Trophoblast cell (in vitro differentiated cells and primary cell): ENCODE measurements around the gene OLFM1.

Source experiments
- DNase-seq, 2 donors: peaks; one replicate each; pipeline ENCODE4 v3.0.0-alpha.2; 2016
- H2AFZ ChIP-seq: 2 replicates; pipeline ENCODE4 v1.6.1; 2013; ENCODE audit warnings: low read length, moderate library complexity, mild to moderate bottlenecking; ENCODE audit not compliant: insufficient read depth, poor library complexity
- H2AK5ac ChIP-seq: 2 replicates; pipeline ENCODE4 v1.6.1; 2013; ENCODE audit warnings: mild to moderate bottlenecking, low read length
- H2BK120ac ChIP-seq: 2 replicates; pipeline ENCODE4 v1.6.1; 2013; ENCODE audit warnings: low read length, mild to moderate bottlenecking, moderate library complexity; ENCODE audit not compliant: insufficient read depth, poor library complexity
- H2BK12ac ChIP-seq: 2 replicates; pipeline ENCODE4 v1.6.1; 2013; ENCODE audit warnings: mild to moderate bottlenecking, low read length, moderate library complexity
- H2BK5ac ChIP-seq: 2 replicates; pipeline ENCODE4 v1.6.1; 2013; ENCODE audit warnings: low read length, low read depth, moderate library complexity, mild to moderate bottlenecking; ENCODE audit not compliant: poor library complexity
- H3K14ac ChIP-seq: 2 replicates; pipeline ENCODE4 v1.6.1; 2013; ENCODE audit warnings: mild to moderate bottlenecking, low read length
- H3K18ac ChIP-seq: 2 replicates; pipeline ENCODE4 v1.6.1; 2013; ENCODE audit warnings: mild to moderate bottlenecking, low read length
- H3K23ac ChIP-seq: 2 replicates; pipeline ENCODE4 v1.6.1; 2013; ENCODE audit warnings: low read length
- H3K27ac ChIP-seq: 2 replicates; pipeline ENCODE4 v1.5.1; 2013; ENCODE audit warnings: low read depth, mild to moderate bottlenecking, inconsistent platforms, low read length, moderate library complexity
- H3K27me3 ChIP-seq: 2 replicates; pipeline ENCODE4 v1.6.1; 2013; ENCODE audit warnings: inconsistent platforms, mild to moderate bottlenecking, low read length, moderate library complexity; ENCODE audit not compliant: insufficient read depth
- H3K36me3 ChIP-seq, 2 experiments: 1 replicate in 1 of 2; 2 replicates in 1 of 2; pipeline ENCODE4 v1.6.1; 2013; ENCODE audit warnings: low read length in 2 of 2, mild to moderate bottlenecking in 2 of 2, moderate library complexity in 1 of 2; ENCODE audit not compliant: insufficient read depth in 2 of 2, control insufficient read depth in 1 of 2
- H3K4ac ChIP-seq: 2 replicates; pipeline ENCODE4 v1.6.1; 2013; ENCODE audit warnings: low read depth, mild to moderate bottlenecking, low read length, moderate library complexity
- H3K4me1 ChIP-seq, 2 experiments: 1 replicate in 1 of 2; 2 replicates in 1 of 2; pipeline ENCODE4 v1.6.1; 2013; ENCODE audit warnings: low read length in 2 of 2, mild to moderate bottlenecking in 2 of 2, moderate library complexity in 1 of 2; ENCODE audit not compliant: insufficient read depth in 2 of 2, control insufficient read depth in 1 of 2
- H3K4me2 ChIP-seq: 2 replicates; pipeline ENCODE4 v1.6.1; 2013; ENCODE audit warnings: inconsistent platforms, mild to moderate bottlenecking, low read length, moderate library complexity
- H3K4me3 ChIP-seq: 2 replicates; pipeline ENCODE4 v1.5.1; 2013; ENCODE audit warnings: mild to moderate bottlenecking, low read depth, low read length, inconsistent platforms
- H3K79me1 ChIP-seq: one replicate; pipeline ENCODE4 v1.6.1; 2013; ENCODE audit warnings: low read length
- H3K79me2 ChIP-seq: 2 replicates; pipeline ENCODE4 v1.6.1; 2013; ENCODE audit warnings: low read length, mild to moderate bottlenecking; ENCODE audit not compliant: control insufficient read depth, insufficient read depth, poor library complexity
- H3K9ac ChIP-seq: 2 replicates; pipeline ENCODE4 v1.6.1; 2013; ENCODE audit warnings: mild to moderate bottlenecking, low read length
- H3K9me3 ChIP-seq: 2 replicates; pipeline ENCODE4 v1.6.1; 2013; ENCODE audit warnings: low read depth, mild to moderate bottlenecking, control low read depth, inconsistent platforms, low read length; ENCODE audit not compliant: insufficient read depth
- H4K12ac ChIP-seq: 2 replicates; pipeline ENCODE4 v1.6.1; 2013; ENCODE audit warnings: low read depth, mild to moderate bottlenecking, low read length, moderate library complexity
- H4K8ac ChIP-seq: 2 replicates; pipeline ENCODE4 v1.6.1; 2013; ENCODE audit warnings: low read depth, mild to moderate bottlenecking, low read length, moderate library complexity
- H4K91ac ChIP-seq: one replicate; pipeline ENCODE4 v1.6.1; 2013; ENCODE audit warnings: low read depth, mild to moderate bottlenecking, low read length, moderate library complexity
- WGBS: extraction: QIAGEN DNeasy Blood & Tissue Kit; methylation state at CpG from one replicate; pipeline ENCODE4 v1.1.7; 2013; ENCODE audit warnings: missing lambda C conversion rate; ENCODE audit not compliant: insufficient read length, insufficient coverage; ENCODE audit errors: extremely low coverage; 5-methylcytosine and 5-hydroxymethylcytosine counted together

The OLFM1 gene

GRCh38 chr9:135157856-135158563 is 70.5 kb downstream of the OLFM1 start:
- no peaks in the 10 kb centered on the region for H3K27me3 ChIP-seq
- H2BK120ac ChIP-seq: no peak overlapping the region
- no peak overlapping the region for H3K14ac ChIP-seq
- no peak overlapping the region for H4K12ac ChIP-seq
- no peak overlapping the region for H3K18ac ChIP-seq
- WGBS: no CpG with 5 or more reads among the region's 9 CpGs
- H3K4me1 ChIP-seq: no peaks in the 10 kb centered on the region
- H4K91ac ChIP-seq: no peak overlapping the region
- no peaks in the 10 kb centered on the region for H3K36me3 ChIP-seq
- H2BK5ac ChIP-seq: no peak overlapping the region
- H3K79me2 ChIP-seq: no peaks in the 10 kb centered on the region
- H3K27ac ChIP-seq: no peak overlapping the region
- H2AFZ ChIP-seq: no peak overlapping the region
- H2AK5ac ChIP-seq: no peak overlapping the region
- DNase-seq: no peak
- no peak overlapping the region for H3K9ac ChIP-seq
- no peak overlapping the region for H3K4me2 ChIP-seq
- H3K23ac ChIP-seq: no peak overlapping the region
- no peak overlapping the region for H4K8ac ChIP-seq
- no peak overlapping the region for H3K4me3 ChIP-seq
- no peaks in the 10 kb centered on the region for H3K79me1 ChIP-seq
- peaks cover 2% of the 10 kb centered on the region for H3K9me3 ChIP-seq
- H2BK12ac ChIP-seq: no peak overlapping the region
- H3K4ac ChIP-seq: no peak overlapping the region

- H2AK5ac ChIP-seq: no peak overlapping the region
- no peaks in the 10 kb centered on the region for H3K27me3 ChIP-seq
- no peak overlapping the region for H4K91ac ChIP-seq
- no peak overlapping the region for H2AFZ ChIP-seq
- H3K4me3 ChIP-seq: no peak overlapping the region
- no peak overlapping the region for H3K4ac ChIP-seq
- no peak overlapping the region for H3K27ac ChIP-seq
- no peak overlapping the region for H3K14ac ChIP-seq
- H2BK5ac ChIP-seq: no peak overlapping the region
- H3K79me2 ChIP-seq: no peaks in the 10 kb centered on the region
- no peak overlapping the region for H4K12ac ChIP-seq
- H4K8ac ChIP-seq: no peak overlapping the region
- DNase-seq: no peak
- H3K36me3 ChIP-seq: no peaks in the 10 kb centered on the region
- H3K4me2 ChIP-seq: no peak overlapping the region
- H2BK120ac ChIP-seq: no peak overlapping the region
- H3K18ac ChIP-seq: no peak overlapping the region
- H3K9ac ChIP-seq: no peak overlapping the region
- H2BK12ac ChIP-seq: no peak overlapping the region
- H3K9me3 ChIP-seq: peaks cover 2% of the 10 kb centered on the region
- no peak overlapping the region for H3K23ac ChIP-seq
- WGBS: no CpG with 5 or more reads among the region's 6 CpGs
- H3K79me1 ChIP-seq: no peaks in the 10 kb centered on the region
- H3K4me1 ChIP-seq: no peaks in the 10 kb centered on the region
Observed at GRCh38 chr9:135158564-135158937, 71.1 kb downstream of the OLFM1 start.

- DNase-seq: no peak
- Histone ChIP-seq H2AFZ (no peak overlapping the region), H3K9ac (no peak overlapping the region), H3K4me2 (no peak overlapping the region), H2BK120ac (no peak overlapping the region), H3K79me1 (no peaks in the 10 kb centered on the region), H3K4ac (no peak overlapping the region), H3K36me3 (no peaks in the 10 kb centered on the region), H3K14ac (no peak overlapping the region), H3K79me2 (no peaks in the 10 kb centered on the region), H2BK5ac (no peak overlapping the region), H3K4me1 (no peaks in the 10 kb centered on the region), H4K91ac (no peak overlapping the region), H3K23ac (no peak overlapping the region), H3K27me3 (no peaks in the 10 kb centered on the region), H2BK12ac (no peak overlapping the region), H3K18ac (no peak overlapping the region), H3K9me3 (no peaks in the 10 kb centered on the region), H4K12ac (no peak overlapping the region), H2AK5ac (no peak overlapping the region), H3K27ac (no peak overlapping the region), H4K8ac (no peak overlapping the region), H3K4me3 (no peak overlapping the region)
- WGBS: no CpG with 5 or more reads among the region's 11 CpGs
Observed at GRCh38 chr9:135159801-135160200, 72.3 kb downstream of the OLFM1 start.

- Histone ChIP-seq H4K8ac (no peak overlapping the region), H3K79me1 (no peaks in the 10 kb centered on the region), H3K9ac (no peak overlapping the region), H3K4me3 (no peak overlapping the region), H4K12ac (no peak overlapping the region), H2AK5ac (no peak overlapping the region), H3K4me2 (no peak overlapping the region), H4K91ac (no peak overlapping the region), H3K27ac (no peak overlapping the region), H3K4me1 (no peaks in the 10 kb centered on the region), H2BK12ac (no peak overlapping the region), H3K27me3 (no peaks in the 10 kb centered on the region), H3K18ac (no peak overlapping the region), H3K79me2 (no peaks in the 10 kb centered on the region), H2AFZ (no peak overlapping the region), H3K4ac (no peak overlapping the region), H3K14ac (no peak overlapping the region), H3K23ac (no peak overlapping the region), H3K9me3 (no peaks in the 10 kb centered on the region), H3K36me3 (no peaks in the 10 kb centered on the region), H2BK5ac (no peak overlapping the region), H2BK120ac (no peak overlapping the region)
- no peak for DNase-seq
- no CpG with 5 or more reads among the region's 7 CpGs for WGBS
Observed at GRCh38 chr9:135160862-135161261, 73.4 kb downstream of the OLFM1 start.
